ENCODE measurements around the gene SYT6. TPM values are rescaled to one million over a fixed set of nuclear protein-coding genes. Genes with fewer than 3 reads are reported as not detected.

SYT6 gene
- total RNA-seq, 1 donor from 2014 or later: under 0.01 TPM

DNA sequence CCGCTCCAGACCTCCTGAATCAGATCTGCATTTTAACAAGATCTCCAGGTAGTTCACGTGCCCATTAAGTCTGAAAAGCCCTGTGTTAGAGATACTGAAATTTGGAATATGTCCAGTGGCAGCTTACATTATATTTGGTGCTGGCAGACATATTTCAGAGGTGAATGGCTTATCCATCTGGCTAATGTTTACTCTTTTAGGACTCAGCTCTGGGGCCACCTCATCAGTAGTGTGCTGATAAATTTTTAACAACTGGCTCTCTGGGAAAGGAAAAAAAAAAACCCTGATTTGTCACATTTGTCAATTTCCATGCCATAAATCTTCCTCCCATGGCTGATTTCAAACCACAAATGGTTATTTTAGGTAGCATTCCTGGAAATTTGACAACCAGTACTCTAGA, 25.3 kb upstream of the SYT6 start:
- Histone ChIP-seq H3K9me3 (ENCODE audit: control insufficient read depth in 3 of 3, low read length in 3 of 3) (no peaks in the 10 kb centered on the region), H3K36me3 (ENCODE audit: control insufficient read depth in 3 of 3, insufficient read depth in 3 of 3, low read length in 3 of 3) (no peaks in the 10 kb centered on the region), H3K9ac (ENCODE audit: low read depth in 1 of 3, low read length in 3 of 3) (no peak overlapping the region), H3K4me3 (ENCODE audit: low read length in 3 of 3) (no peak overlapping the region), H3K4me1 (ENCODE audit: control insufficient read depth in 3 of 3, insufficient read depth in 3 of 3, low read length in 3 of 3) (no peaks in the 10 kb centered on the region), H3K27ac (ENCODE audit: low read depth, low read length) (no peak overlapping the region), H3K27me3 (ENCODE audit: control insufficient read depth in 3 of 3, insufficient read depth in 3 of 3, low read length in 3 of 3) (no peaks in the 10 kb centered on the region)

DNA sequence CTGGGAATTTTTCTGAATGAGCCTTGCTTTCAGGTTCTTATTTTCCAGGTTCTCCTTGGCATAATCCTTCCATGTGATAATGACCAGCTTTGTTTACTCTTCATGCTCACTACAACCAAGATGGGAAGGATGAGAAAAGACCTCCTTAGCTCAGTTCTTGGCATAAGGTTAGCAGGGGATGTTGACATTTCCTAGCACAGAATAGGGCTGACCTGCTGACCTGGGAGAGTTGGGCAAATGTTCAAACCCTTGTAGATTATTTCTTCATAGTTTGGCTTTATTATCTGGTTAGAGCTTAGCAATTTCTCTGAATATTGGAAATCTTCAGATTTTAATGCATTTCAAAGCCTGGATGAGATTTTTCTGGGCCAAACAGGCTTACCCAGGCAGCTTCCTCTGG, 23.6 kb upstream of the SYT6 start:
- H3K4me1 ChIP-seq (ENCODE audit: control insufficient read depth in 3 of 3, insufficient read depth in 3 of 3, low read length in 3 of 3): no peaks in the 10 kb centered on the region
- no peaks in the 10 kb centered on the region for H3K27me3 ChIP-seq (ENCODE audit: control insufficient read depth in 3 of 3, insufficient read depth in 3 of 3, low read length in 3 of 3)
- H3K4me3 ChIP-seq (ENCODE audit: low read length in 3 of 3): no peak overlapping the region
- H3K9me3 ChIP-seq (ENCODE audit: control insufficient read depth in 3 of 3, low read length in 3 of 3): no peaks in the 10 kb centered on the region
- H3K27ac ChIP-seq (ENCODE audit: low read depth, low read length): no peak overlapping the region
- no peak overlapping the region for H3K9ac ChIP-seq (ENCODE audit: low read depth in 1 of 3, low read length in 3 of 3)
- no peaks in the 10 kb centered on the region for H3K36me3 ChIP-seq (ENCODE audit: control insufficient read depth in 3 of 3, insufficient read depth in 3 of 3, low read length in 3 of 3)

DNA sequence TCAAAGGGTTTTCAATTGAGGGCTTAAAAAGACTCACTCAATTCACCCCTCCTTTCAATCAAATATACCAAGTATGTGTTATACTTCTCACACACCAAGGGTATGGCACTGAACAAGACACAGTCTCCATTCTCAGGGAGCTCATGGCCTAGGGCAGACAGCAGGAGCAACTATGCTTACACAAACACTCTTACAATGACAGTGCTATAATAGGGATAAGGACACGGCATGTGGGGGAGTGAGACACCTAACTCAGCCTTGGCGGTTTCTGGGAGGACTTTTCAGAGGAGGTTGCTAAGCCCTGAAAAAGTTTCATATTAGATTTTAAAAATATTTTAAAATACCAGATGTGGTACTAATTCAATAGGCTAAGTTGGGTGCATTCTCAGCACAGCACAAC, 22.7 kb upstream of the SYT6 start:
- Histone ChIP-seq H3K4me3 (ENCODE audit: low read length in 3 of 3) (no peak overlapping the region), H3K36me3 (ENCODE audit: control insufficient read depth in 3 of 3, insufficient read depth in 3 of 3, low read length in 3 of 3) (no peaks in the 10 kb centered on the region), H3K9ac (ENCODE audit: low read depth in 1 of 3, low read length in 3 of 3) (no peak overlapping the region), H3K9me3 (ENCODE audit: control insufficient read depth in 3 of 3, low read length in 3 of 3) (no peaks in the 10 kb centered on the region), H3K27ac (ENCODE audit: low read depth, low read length) (no peak overlapping the region), H3K27me3 (ENCODE audit: control insufficient read depth in 3 of 3, insufficient read depth in 3 of 3, low read length in 3 of 3) (no peaks in the 10 kb centered on the region), H3K4me1 (ENCODE audit: control insufficient read depth in 3 of 3, insufficient read depth in 3 of 3, low read length in 3 of 3) (no peaks in the 10 kb centered on the region)

DNA sequence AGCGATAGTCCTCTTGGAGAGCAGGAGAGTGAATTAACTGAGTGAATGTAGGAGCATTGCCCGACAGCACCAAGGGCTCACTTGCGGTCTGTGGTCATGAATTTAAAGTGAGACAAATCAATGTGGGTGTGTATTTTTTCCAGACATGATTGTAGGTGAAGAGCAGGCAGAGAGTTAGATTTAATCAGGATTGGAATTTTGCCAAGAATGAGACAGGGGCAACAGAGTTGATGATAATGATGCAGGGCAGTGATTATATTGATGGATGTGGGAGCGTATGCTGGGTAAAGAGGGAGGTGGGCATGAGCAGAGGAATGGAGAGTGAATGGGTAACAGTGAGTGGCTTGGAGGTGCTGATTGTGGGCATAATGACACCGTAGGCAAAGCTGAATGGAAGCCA, 20.0 kb upstream of the SYT6 start:
- Histone ChIP-seq H3K36me3 (ENCODE audit: control insufficient read depth in 3 of 3, insufficient read depth in 3 of 3, low read length in 3 of 3) (no peaks in the 10 kb centered on the region), H3K27ac (ENCODE audit: low read depth, low read length) (no peak overlapping the region), H3K27me3 (ENCODE audit: control insufficient read depth in 3 of 3, insufficient read depth in 3 of 3, low read length in 3 of 3) (peaks cover 0 to 4% (median 0%) of the 10 kb centered on the region in 3 donors), H3K9ac (ENCODE audit: low read depth in 1 of 3, low read length in 3 of 3) (no peak overlapping the region), H3K4me1 (ENCODE audit: control insufficient read depth in 3 of 3, insufficient read depth in 3 of 3, low read length in 3 of 3) (no peaks in the 10 kb centered on the region), H3K4me3 (ENCODE audit: low read length in 3 of 3) (no peak overlapping the region), H3K9me3 (ENCODE audit: control insufficient read depth in 3 of 3, low read length in 3 of 3) (no peaks in the 10 kb centered on the region)

DNA sequence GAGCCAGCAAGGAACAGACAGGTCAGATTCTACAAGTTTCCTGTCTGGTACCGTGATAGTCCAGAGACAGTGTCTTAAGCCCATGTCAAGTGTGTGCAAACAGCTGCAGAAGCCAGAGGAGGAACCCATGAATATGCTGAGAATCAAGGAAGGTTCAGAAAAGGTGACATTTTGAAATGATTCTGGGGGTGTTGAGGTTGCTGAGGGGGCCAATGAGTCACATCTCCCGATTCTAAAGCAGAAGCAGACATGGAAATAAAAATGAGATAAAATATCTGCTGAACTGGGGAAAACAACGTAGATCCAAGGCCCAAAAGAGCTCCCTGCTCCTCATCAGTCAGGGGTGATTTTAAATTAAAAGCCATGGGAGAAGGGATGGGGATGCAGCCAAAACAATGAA, 15.8 kb upstream of the SYT6 start:
- H3K27me3 ChIP-seq (ENCODE audit: control insufficient read depth in 3 of 3, insufficient read depth in 3 of 3, low read length in 3 of 3): peaks cover 0 to 4% (median 0%) of the 10 kb centered on the region in 3 donors

DNA sequence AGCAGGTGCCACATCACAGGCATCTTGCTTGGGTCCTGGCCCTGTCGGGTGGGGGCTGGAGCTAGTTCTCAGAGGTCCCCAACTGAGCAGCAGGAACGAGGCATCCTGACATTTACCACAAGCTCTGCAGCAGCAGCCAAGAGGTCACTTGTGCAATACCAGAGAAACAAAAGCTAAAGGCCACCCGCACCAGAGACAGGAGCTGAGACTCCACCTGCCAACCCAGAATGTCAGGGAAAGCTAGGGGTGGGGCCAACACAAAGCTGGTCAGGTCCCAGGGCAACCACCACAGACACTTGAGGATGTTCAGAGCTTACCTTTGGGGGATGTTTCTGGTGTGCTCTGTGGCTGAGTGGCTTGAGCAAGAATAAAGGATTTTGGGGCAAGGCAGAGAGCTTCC, 13.6 kb upstream of the SYT6 start:
- no peaks in the 10 kb centered on the region for H3K9me3 ChIP-seq (ENCODE audit: control insufficient read depth in 3 of 3, low read length in 3 of 3)
- H3K4me1 ChIP-seq (ENCODE audit: control insufficient read depth in 3 of 3, insufficient read depth in 3 of 3, low read length in 3 of 3): peaks cover 0 to 8% (median 0%) of the 10 kb centered on the region in 3 donors
- H3K27ac ChIP-seq (ENCODE audit: low read depth, low read length): no peak overlapping the region
- H3K4me3 ChIP-seq (ENCODE audit: low read length in 3 of 3): no peak overlapping the region
- H3K9ac ChIP-seq (ENCODE audit: low read depth in 1 of 3, low read length in 3 of 3): no peak overlapping the region
- H3K27me3 ChIP-seq (ENCODE audit: control insufficient read depth in 3 of 3, insufficient read depth in 3 of 3, low read length in 3 of 3): peaks cover 0 to 4% (median 0%) of the 10 kb centered on the region in 3 donors
- H3K36me3 ChIP-seq (ENCODE audit: control insufficient read depth in 3 of 3, insufficient read depth in 3 of 3, low read length in 3 of 3): no peaks in the 10 kb centered on the region

More for the DNA sequence above, 15.8 kb upstream of the SYT6 start:
- H3K36me3 ChIP-seq (ENCODE audit: control insufficient read depth in 3 of 3, insufficient read depth in 3 of 3, low read length in 3 of 3): no peaks in the 10 kb centered on the region
- no peak overlapping the region for H3K4me3 ChIP-seq (ENCODE audit: low read length in 3 of 3)
- H3K9me3 ChIP-seq (ENCODE audit: control insufficient read depth in 3 of 3, low read length in 3 of 3): no peaks in the 10 kb centered on the region
- H3K27ac ChIP-seq (ENCODE audit: low read depth, low read length): no peak overlapping the region
- peaks cover 0 to 8% (median 0%) of the 10 kb centered on the region in 3 donors for H3K4me1 ChIP-seq (ENCODE audit: control insufficient read depth in 3 of 3, insufficient read depth in 3 of 3, low read length in 3 of 3)
- no peak overlapping the region for H3K9ac ChIP-seq (ENCODE audit: low read depth in 1 of 3, low read length in 3 of 3)

DNA sequence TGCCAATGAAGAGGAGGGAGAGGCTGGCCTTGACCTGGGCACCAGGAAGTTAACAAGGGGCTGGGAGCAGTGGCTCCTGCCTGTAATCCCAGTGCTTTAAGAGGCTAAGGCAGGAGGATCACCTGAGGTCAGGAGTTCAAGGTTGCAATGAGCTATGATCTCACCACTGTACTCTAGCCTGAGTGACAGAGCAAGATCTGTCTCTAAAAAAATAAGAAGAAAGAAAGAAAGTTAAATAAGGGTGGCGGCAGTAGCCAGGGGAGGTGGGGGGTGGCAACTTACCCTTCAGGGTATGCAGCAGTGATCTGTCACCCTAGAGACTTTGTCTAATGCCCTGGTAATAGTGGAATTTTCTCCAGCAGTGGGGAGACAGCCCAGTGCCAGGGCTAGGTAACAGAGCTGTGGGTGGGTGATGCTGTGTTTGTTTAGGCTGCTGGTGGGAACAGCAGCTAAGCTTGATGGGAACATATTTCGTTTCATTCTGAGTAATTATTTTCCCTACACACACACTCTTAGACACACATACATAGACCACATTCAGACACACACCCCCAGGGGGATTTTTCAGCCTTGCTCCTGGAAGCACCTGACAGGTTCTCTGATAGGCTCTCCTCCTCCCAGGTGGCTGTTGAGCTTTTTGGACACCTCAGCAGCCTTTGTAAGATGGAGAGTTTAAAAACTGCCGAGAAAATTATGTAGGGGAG, 11.3 kb upstream of the SYT6 start:
- Histone ChIP-seq H3K4me1 (ENCODE audit: control insufficient read depth in 3 of 3, insufficient read depth in 3 of 3, low read length in 3 of 3) (peaks cover 0 to 8% (median 0%) of the 10 kb centered on the region in 3 donors), H3K9me3 (ENCODE audit: control insufficient read depth in 3 of 3, low read length in 3 of 3) (no peaks in the 10 kb centered on the region), H3K4me3 (ENCODE audit: low read length in 3 of 3) (no peak overlapping the region), H3K36me3 (ENCODE audit: control insufficient read depth in 3 of 3, insufficient read depth in 3 of 3, low read length in 3 of 3) (no peaks in the 10 kb centered on the region), H3K27ac (ENCODE audit: low read depth, low read length) (no peak overlapping the region), H3K9ac (ENCODE audit: low read depth in 1 of 3, low read length in 3 of 3) (no peak overlapping the region), H3K27me3 (ENCODE audit: control insufficient read depth in 3 of 3, insufficient read depth in 3 of 3, low read length in 3 of 3) (no peaks in the 10 kb centered on the region)

DNA sequence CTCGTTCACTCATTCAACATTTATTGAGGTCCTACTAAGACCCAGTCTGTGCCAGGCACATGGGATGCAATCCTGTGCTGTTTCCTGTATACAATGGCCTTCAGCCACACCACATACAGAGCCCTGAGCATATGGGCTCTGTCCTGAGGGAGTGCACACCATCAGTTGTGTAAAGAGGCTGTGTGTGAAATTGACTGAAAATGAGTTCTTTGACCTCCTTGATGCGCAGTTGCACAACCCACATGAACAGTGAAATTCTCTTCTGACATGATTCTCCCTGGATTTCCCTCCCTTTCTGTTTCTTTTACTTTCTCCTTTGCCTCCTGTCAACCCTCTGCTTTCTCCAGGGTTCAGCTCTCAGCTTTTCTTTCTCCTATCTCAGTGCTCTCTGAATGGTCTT, 6.3 kb upstream of the SYT6 start:
- no peaks in the 10 kb centered on the region for H3K9me3 ChIP-seq (ENCODE audit: control insufficient read depth in 3 of 3, low read length in 3 of 3)
- peaks cover 0 to 1% (median 0%) of the 10 kb centered on the region in 3 donors for H3K4me1 ChIP-seq (ENCODE audit: control insufficient read depth in 3 of 3, insufficient read depth in 3 of 3, low read length in 3 of 3)
- no peak overlapping the region for H3K4me3 ChIP-seq (ENCODE audit: low read length in 3 of 3)
- H3K27ac ChIP-seq (ENCODE audit: low read depth, low read length): no peak overlapping the region
- no peak overlapping the region for H3K9ac ChIP-seq (ENCODE audit: low read depth in 1 of 3, low read length in 3 of 3)
- H3K27me3 ChIP-seq (ENCODE audit: control insufficient read depth in 3 of 3, insufficient read depth in 3 of 3, low read length in 3 of 3): peaks cover 19 to 29% (median 26%) of the 10 kb centered on the region in 3 donors
- H3K36me3 ChIP-seq (ENCODE audit: control insufficient read depth in 3 of 3, insufficient read depth in 3 of 3, low read length in 3 of 3): no peaks in the 10 kb centered on the region

DNA sequence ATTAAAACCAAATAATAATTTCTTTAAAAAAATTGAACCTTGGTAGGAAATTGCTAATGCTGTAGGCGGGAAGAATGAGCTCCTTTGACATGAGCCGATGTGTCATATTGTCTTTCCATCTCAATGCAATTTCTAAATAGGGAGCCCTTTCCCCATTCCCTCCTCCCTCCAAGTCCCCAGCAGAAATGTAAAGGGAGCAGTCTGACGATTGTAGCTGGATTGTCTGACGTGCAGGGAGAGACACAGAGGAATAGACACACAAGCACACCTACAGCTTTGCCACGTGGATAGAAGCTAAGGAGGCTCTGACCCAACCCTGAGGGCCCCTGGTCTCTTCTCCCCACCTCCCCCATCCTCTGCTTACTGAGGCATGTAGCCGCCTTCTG, 3.6 kb upstream of the SYT6 start:
- Histone ChIP-seq H3K27ac (ENCODE audit: low read depth, low read length) (no peak overlapping the region), H3K9ac (ENCODE audit: low read depth in 1 of 3, low read length in 3 of 3) (no peak overlapping the region), H3K36me3 (ENCODE audit: control insufficient read depth in 3 of 3, insufficient read depth in 3 of 3, low read length in 3 of 3) (no peaks in the 10 kb centered on the region), H3K9me3 (ENCODE audit: control insufficient read depth in 3 of 3, low read length in 3 of 3) (no peaks in the 10 kb centered on the region), H3K4me3 (ENCODE audit: low read length in 3 of 3) (no peak overlapping the region), H3K27me3 (ENCODE audit: control insufficient read depth in 3 of 3, insufficient read depth in 3 of 3, low read length in 3 of 3) (peaks cover 43 to 53% (median 52%) of the 10 kb centered on the region in 3 donors), H3K4me1 (ENCODE audit: control insufficient read depth in 3 of 3, insufficient read depth in 3 of 3, low read length in 3 of 3) (peaks cover 16 to 23% (median 20%) of the 10 kb centered on the region in 3 donors)

DNA sequence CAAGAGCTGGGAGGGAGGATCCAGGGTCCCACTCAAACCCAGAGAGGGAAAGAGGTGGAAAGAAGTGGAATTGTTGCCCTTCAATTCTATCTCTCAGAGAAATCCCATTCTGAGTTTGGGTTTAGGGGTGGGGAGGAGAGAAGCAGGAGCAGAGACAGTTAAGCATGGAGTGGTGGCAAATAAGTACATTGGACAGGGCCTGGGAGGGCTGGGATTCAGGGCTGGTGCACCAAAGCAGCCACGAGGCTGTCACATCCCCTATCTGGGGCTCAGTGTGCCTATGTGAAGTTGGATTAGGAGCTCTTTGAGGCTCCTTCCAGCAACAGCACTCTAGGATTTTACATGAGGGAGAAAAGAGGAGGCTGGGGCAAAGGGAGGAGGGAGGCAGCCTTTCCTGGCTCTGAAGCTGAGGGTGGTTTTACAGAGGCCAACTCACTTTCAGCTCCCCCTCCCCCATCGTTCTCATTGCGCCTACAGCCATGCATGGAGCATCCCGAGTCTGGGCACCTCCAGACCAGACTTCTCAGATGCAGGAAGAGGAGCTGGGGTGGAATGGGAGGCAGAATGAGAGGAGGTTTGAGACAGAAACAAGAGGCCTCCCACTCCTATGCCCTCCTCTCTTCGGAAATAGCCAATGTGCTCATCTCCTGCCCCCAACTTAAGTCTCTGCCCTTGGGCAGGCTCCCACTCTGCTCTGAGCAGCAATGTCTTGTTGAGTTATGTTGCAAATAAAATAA, 3.0 kb upstream of the SYT6 start:
- no peaks in the 10 kb centered on the region for H3K36me3 ChIP-seq (ENCODE audit: control insufficient read depth in 3 of 3, insufficient read depth in 3 of 3, low read length in 3 of 3)
- H3K9ac ChIP-seq (ENCODE audit: low read depth in 1 of 3, low read length in 3 of 3): no peak overlapping the region
- H3K4me3 ChIP-seq (ENCODE audit: low read length in 3 of 3): no peak overlapping the region
- H3K27me3 ChIP-seq (ENCODE audit: control insufficient read depth in 3 of 3, insufficient read depth in 3 of 3, low read length in 3 of 3): peaks cover 49 to 58% (median 57%) of the 10 kb centered on the region in 3 donors
- no peaks in the 10 kb centered on the region for H3K9me3 ChIP-seq (ENCODE audit: control insufficient read depth in 3 of 3, low read length in 3 of 3)
- H3K4me1 ChIP-seq (ENCODE audit: control insufficient read depth in 3 of 3, insufficient read depth in 3 of 3, low read length in 3 of 3): peaks cover 19 to 29% (median 20%) of the 10 kb centered on the region in 3 donors
- no peak overlapping the region for H3K27ac ChIP-seq (ENCODE audit: low read depth, low read length)

All from skeletal muscle tissue (tissue), 4 donors.